ENCODE data around the gene PDE8A. TPM values are rescaled to one million over a fixed set of nuclear protein-coding genes. Genes with fewer than 3 reads are reported as not detected.

The PDE8A gene
- total and polyA plus RNA-seq, 10 of the 15 experiments (the other 5 are each of a cell fraction or from before 2014, with no cell fraction given): 6.7 to 69.2 (median 27.2) TPM

GRCh38 chr15:84955089-84955848, 26.4 kb upstream of the PDE8A start:
- FAIRE-seq: peak; percentile 82
- DNase-seq (ENCODE audit: low read depth, low spot score): no peak
- ChIA-PET RAD21 (ENCODE audit: unreplicated experiment) (interaction anchor here (0.6 to 3.4 kb wide), 3 partner anchors 79 to 118 kb away, joined by 3 to 36 read pairs (median 3); no protein-coding TSS in a partner anchor), POLR2A (no interaction called here), CTCF (interaction anchor here (0.6 to 1.5 kb wide), 8 partner anchors 25 to 213 kb away, joined by 3 to 27 read pairs (median 4); no protein-coding TSS in a partner anchor), SMC1A (ENCODE audit: uncharacterized antibody, unreplicated experiment) (interaction anchor here (0.7 to 2.1 kb wide), 6 partner anchors 55 to 126 kb away, joined by 4 to 23 read pairs (median 6); no protein-coding TSS in a partner anchor)
- no TSS peak for BruUV-seq (replicated peaks)
- TF ChIP-seq SMARCA5 (IDR thresholded peaks at IDR 0.05): no peak
- peak; percentile 92 for TF ChIP-seq SMC3 (IDR thresholded peaks at IDR 0.05; ENCODE audit: borderline replicate concordance, low read length)
- TF ChIP-seq CTCF (IDR thresholded peaks at IDR 0.05 in 2 of 3, conservative IDR thresholded peaks at IDR 0.05 in 1 of 3; ENCODE audit: control insufficient read depth in 2 of 3, extremely low read depth in 1 of 3, insufficient read depth in 1 of 3, low read depth in 3 of 3, low read length in 3 of 3): peak; percentile 71 to 86 (median 75)
- no peak for TF ChIP-seq CUX1 (IDR thresholded peaks at IDR 0.05; ENCODE audit: insufficient replicate concordance, low read depth, low read length)
- TF ChIP-seq CBX5 (IDR thresholded peaks at IDR 0.05; ENCODE audit: low read depth): no peak
- peak; percentile 87 for TF ChIP-seq RAD21 (IDR thresholded peaks at IDR 0.05; ENCODE audit: insufficient read depth, low read depth, low read length)
- TF ChIP-seq CHD2 (IDR thresholded peaks at IDR 0.05; ENCODE audit: borderline replicate concordance, low read depth, low read length): no peak
- peak; percentile 19; the same call in 1 of the 2 replicates for TF ChIP-seq SPI1 (IDR thresholded peaks at IDR 0.05; ENCODE audit: borderline replicate concordance, insufficient read depth, low read depth, low read length)
- no peak overlapping the region for H3K9ac ChIP-seq (ENCODE audit: control insufficient read depth, insufficient read depth, low read length)
- no peak overlapping the region for H3K4me3 ChIP-seq
- no peak overlapping the region for H3K27ac ChIP-seq (ENCODE audit: control insufficient read depth, insufficient read depth)
- in situ Hi-C loops (cut with MboI) (no loop called here), intact Hi-C loops (cut with micrococcal nuclease; ENCODE audit: unreplicated experiment) (loop anchor here (1.0 kb wide), 1 partner anchor 89 kb away; no protein-coding TSS in a partner anchor)
- H3K36me3 ChIP-seq (ENCODE audit: control insufficient read depth in 2 of 2, insufficient read depth in 2 of 2, low read length in 1 of 2): no peaks in the 10 kb centered on the region
- peaks cover 0 to 3% of the 10 kb centered on the region in 2 experiments; a peak in 1 of 4 replicates for H3K27me3 ChIP-seq (replicated peaks in 1 of 2; ENCODE audit: control insufficient read depth in 2 of 2, insufficient read depth in 2 of 2, low read length in 1 of 2)
- H3K79me2 ChIP-seq (ENCODE audit: control insufficient read depth, insufficient read depth, low read length): no peaks in the 10 kb centered on the region
- H3K4me1 ChIP-seq (ENCODE audit: control insufficient read depth, insufficient read depth, low read length): no peaks in the 10 kb centered on the region
- peak overlapping the region; percentile 55 for H2AFZ ChIP-seq (ENCODE audit: control insufficient read depth, low read depth, low read length)
- H4K20me1 ChIP-seq (ENCODE audit: control insufficient read depth, insufficient read depth): no peaks in the 10 kb centered on the region
- H3K9me3 ChIP-seq (replicated peaks; ENCODE audit: control insufficient read depth, insufficient read depth, low read length): no peaks in the 10 kb centered on the region
- WGBS (ENCODE audit: insufficient coverage, insufficient replicate concordance, low lambda C conversion rate, missing lambda C conversion rate): 22% methylated on average over 15 of the region's 15 CpGs
- peak overlapping the region; percentile 56 for H3K4me2 ChIP-seq (ENCODE audit: control insufficient read depth, insufficient read depth)
- peak; percentile 87 for ATAC-seq
